Gastrocnemius medialis (tissue), 4 donors: ENCODE data around the gene COPS7A.

Experiments used
- CTCF ChIP-seq, 5 experiments: fragments of 450-650 bp in 3 of 5; fragments of 200-600 bp in 2 of 5; sonication (generic) in 2 of 5; IDR thresholded peaks in 4 of 5; conservative IDR thresholded peaks in 1 of 5; 1 replicate in 4 of 5; 2 replicates in 1 of 5; pipeline ENCODE4 v1.5.1; 2016 to 2019; ENCODE audit warnings: antibody characterized with exemption in 5 of 5, mild to moderate bottlenecking in 3 of 5, moderate library complexity in 3 of 5
- POLR2A ChIP-seq, 2 donors: fragments of 450-650 bp; IDR thresholded peaks; one replicate each; pipeline ENCODE4 v1.6.1; 2017; ENCODE audit warnings: antibody characterized with exemption in 2 of 2, mild to moderate bottlenecking in 2 of 2, moderate library complexity in 2 of 2

GRCh38 chr12:6772726-6773589 lies 49.1 kb downstream of the COPS7A start:
- no peak for TF ChIP-seq POLR2A (IDR thresholded peaks at IDR 0.05)
- no peak for TF ChIP-seq CTCF (IDR thresholded peaks at IDR 0.05 in 4 of 5, conservative IDR thresholded peaks at IDR 0.05 in 1 of 5)
